Karpas-422 (cell line): ENCODE results near the gene TMEM87B. TPM values are rescaled to one million over a fixed set of nuclear protein-coding genes. Genes with fewer than 3 reads are reported as not detected.

ENCODE experiments used
- DNase-seq: peaks from one replicate; pipeline ENCODE4 v3.0.0-alpha.2; 2015
- H2AFZ ChIP-seq: fragments of 200-600 bp; sonication (generic); 2 replicates; pipeline ENCODE4 v1.6.1; 2014; ENCODE audit warnings: antibody characterized with exemption, low read length, mixed read lengths
- H3K27ac ChIP-seq: fragments of 200-600 bp; sonication (generic); 2 replicates; pipeline ENCODE4 v1.5.1; 2014; ENCODE audit warnings: mild to moderate bottlenecking, low read length, moderate library complexity
- H3K27me3 ChIP-seq: fragments of 200-600 bp; sonication (generic); 2 replicates; pipeline ENCODE4 v1.6.1; 2014; ENCODE audit warnings: low read length, mixed read lengths
- H3K36me3 ChIP-seq: fragments of 200-600 bp; sonication (generic); 2 replicates; pipeline ENCODE4 v1.6.1; 2014; ENCODE audit warnings: low read length, mixed read lengths; ENCODE audit not compliant: insufficient read depth
- H3K4me1 ChIP-seq: fragments of 200-600 bp; sonication (generic); 2 replicates; pipeline ENCODE4 v1.6.1; 2014; ENCODE audit warnings: mild to moderate bottlenecking, low read length, mixed read lengths
- H3K4me2 ChIP-seq: fragments of 200-600 bp; sonication (generic); 2 replicates; pipeline ENCODE4 v1.6.1; 2014; ENCODE audit warnings: low read length, low read depth, mild to moderate bottlenecking; ENCODE audit not compliant: poor library complexity, severe bottlenecking
- H3K4me3 ChIP-seq: fragments of 200-600 bp; sonication (generic); 2 replicates; pipeline ENCODE4 v1.5.1; 2014; ENCODE audit warnings: mild to moderate bottlenecking, antibody characterized with exemption, low read length, mixed read lengths
- H3K79me2 ChIP-seq: fragments of 200-600 bp; sonication (generic); 2 replicates; pipeline ENCODE4 v1.6.1; 2014; ENCODE audit warnings: mild to moderate bottlenecking, low read length, mixed read lengths
- H3K9ac ChIP-seq: fragments of 200-600 bp; sonication (generic); 2 replicates; pipeline ENCODE4 v1.6.0; 2014; ENCODE audit warnings: low read length
- H3K9me2 ChIP-seq: fragments of 200-600 bp; sonication (generic), shearing (Covaris generic); replicated peaks from 2 replicates; pipeline ENCODE4 v1.6.0; 2014; ENCODE audit warnings: mild to moderate bottlenecking, low read length, moderate library complexity; ENCODE audit not compliant: insufficient read depth
- H3K9me3 ChIP-seq: fragments of 300-700, 200-600 bp; sonication (generic); 2 replicates; pipeline ENCODE4 v1.6.1; 2014; ENCODE audit warnings: low read length, mixed read lengths
- H4K20me1 ChIP-seq: fragments of 200-600 bp; sonication (generic); 2 replicates; pipeline ENCODE4 v1.6.1; 2014; ENCODE audit warnings: mild to moderate bottlenecking, antibody characterized with exemption, low read length, low read depth; ENCODE audit not compliant: insufficient read depth
- total RNA-seq: library from RNA; depleted of rRNA; stranded (reverse); fragments of >200 nt; shearing (Covaris generic); gene quantifications from 2 replicates; pipeline ENCODE4 v1.2.3, GENCODE V29; 2014; ENCODE audit warnings: low replicate concordance

The TMEM87B gene
- total RNA-seq, 1 experiment from 2014 or later, result 25.5 TPM

GRCh38 chr2:112048887-112049286 is 6.2 kb upstream of the TMEM87B start:
- H4K20me1 ChIP-seq, result no peaks in the 10 kb centered on the region

GRCh38 chr2:112050316-112050715 is 4.8 kb upstream of the TMEM87B start:
- H3K4me2 ChIP-seq, result no peak overlapping the region
- no peaks in the 10 kb centered on the region for H3K9me2 ChIP-seq
- H3K79me2 ChIP-seq, result no peaks in the 10 kb centered on the region; the same call in 1 of the 2 replicates
- H3K9ac ChIP-seq, result no peak overlapping the region
- peaks cover 9% of the 10 kb centered on the region for H3K4me1 ChIP-seq
- no peak for DNase-seq
- H3K27ac ChIP-seq, result no peak overlapping the region
- no peaks in the 10 kb centered on the region for H3K36me3 ChIP-seq
- H3K4me3 ChIP-seq, result no peak overlapping the region
- H4K20me1 ChIP-seq, result no peaks in the 10 kb centered on the region
- H3K27me3 ChIP-seq, result no peaks in the 10 kb centered on the region
- no peaks in the 10 kb centered on the region for H3K9me3 ChIP-seq
- H2AFZ ChIP-seq, result no peak overlapping the region

More at GRCh38 chr2:112048887-112049286, 6.2 kb upstream of the TMEM87B start:
- H3K27me3 ChIP-seq, result no peaks in the 10 kb centered on the region
- no peaks in the 10 kb centered on the region for H3K9me3 ChIP-seq
- no peak overlapping the region for H3K4me2 ChIP-seq
- H3K9ac ChIP-seq, result no peak overlapping the region
- no peak overlapping the region for H2AFZ ChIP-seq
- no peaks in the 10 kb centered on the region for H3K79me2 ChIP-seq
- no peaks in the 10 kb centered on the region for H3K36me3 ChIP-seq
- H3K27ac ChIP-seq, result no peak overlapping the region
- H3K9me2 ChIP-seq, result no peaks in the 10 kb centered on the region
- peak; percentile 79 for DNase-seq
- H3K4me3 ChIP-seq, result no peak overlapping the region
- peaks cover 7% of the 10 kb centered on the region for H3K4me1 ChIP-seq

- Histone ChIP-seq H3K36me3 (no peaks in the 10 kb centered on the region), H4K20me1 (no peaks in the 10 kb centered on the region), H2AFZ (peak overlapping the region; percentile 95), H3K79me2 (peaks cover 37% of the 10 kb centered on the region), H3K9me3 (no peaks in the 10 kb centered on the region), H3K4me2 (peak overlapping the region; percentile 75), H3K4me3 (peak overlapping the region; percentile 70), H3K27ac (peak overlapping the region; percentile 28; the same call in 1 of the 2 replicates), H3K9me2 (no peaks in the 10 kb centered on the region), H3K27me3 (no peaks in the 10 kb centered on the region), H3K4me1 (peaks cover 37% of the 10 kb centered on the region), H3K9ac (peak overlapping the region; percentile 63)
- DNase-seq, result peak; percentile 98
Observed at GRCh38 chr2:112053917-112054846, 887 bp upstream of the TMEM87B start.

DNA sequence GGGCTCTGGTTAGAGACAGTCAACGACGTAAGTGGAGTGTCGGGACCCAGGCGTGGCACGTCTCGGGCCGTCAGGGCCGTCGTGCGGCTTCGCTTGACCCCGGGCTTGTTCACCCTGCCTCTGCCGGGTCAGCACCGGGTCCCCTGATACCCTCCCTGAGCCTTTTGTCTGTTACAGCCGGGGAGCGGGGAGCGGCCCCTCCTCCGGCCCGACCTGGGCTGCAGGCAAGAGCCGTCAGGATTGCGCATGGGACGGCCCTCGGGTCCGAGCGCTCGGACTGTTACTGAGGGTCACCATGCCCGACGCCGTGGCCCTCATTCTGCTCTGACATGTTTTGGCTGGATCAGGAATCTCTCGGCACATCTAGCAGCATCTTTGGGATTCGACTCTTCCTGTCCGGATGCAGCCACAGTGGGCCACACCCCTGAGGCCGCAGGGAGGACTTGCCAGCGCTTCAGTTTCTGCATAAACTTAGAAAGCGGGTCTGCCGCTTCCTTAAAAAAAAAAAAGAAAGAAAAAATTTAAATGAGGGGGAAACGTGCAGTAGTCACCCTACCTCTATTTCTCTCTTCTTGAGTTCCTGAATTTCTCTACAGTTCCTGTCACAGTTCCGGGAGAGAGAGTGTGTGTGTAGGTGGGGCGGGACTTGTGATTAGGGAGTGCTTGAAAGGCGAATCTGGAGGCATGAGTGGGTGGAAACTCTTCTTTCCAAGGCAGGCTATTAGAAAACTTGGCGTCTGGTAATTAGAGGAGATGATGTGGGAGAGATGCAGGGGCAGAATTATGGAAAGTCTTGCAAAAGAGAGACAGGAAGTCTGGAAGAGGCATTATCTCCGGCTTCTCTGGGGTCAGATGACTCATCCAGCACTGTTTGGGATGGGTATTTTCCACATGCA is 909 bp downstream of the TMEM87B start:
- H3K4me2 ChIP-seq, result peak overlapping the region; percentile 81
- H4K20me1 ChIP-seq, result no peaks in the 10 kb centered on the region
- H3K9me3 ChIP-seq, result no peaks in the 10 kb centered on the region
- peaks cover 48% of the 10 kb centered on the region for H3K79me2 ChIP-seq
- peaks cover 45% of the 10 kb centered on the region for H3K4me1 ChIP-seq
- H3K9ac ChIP-seq, result peak overlapping the region; percentile 96
- H3K9me2 ChIP-seq, result no peaks in the 10 kb centered on the region
- peaks cover 7% of the 10 kb centered on the region for H3K36me3 ChIP-seq
- no peaks in the 10 kb centered on the region for H3K27me3 ChIP-seq
- H2AFZ ChIP-seq, result peak overlapping the region; percentile 85
- DNase-seq, result peak; percentile 75
- peak overlapping the region; percentile 100 for H3K4me3 ChIP-seq
- peak overlapping the region; percentile 75 for H3K27ac ChIP-seq

DNA sequence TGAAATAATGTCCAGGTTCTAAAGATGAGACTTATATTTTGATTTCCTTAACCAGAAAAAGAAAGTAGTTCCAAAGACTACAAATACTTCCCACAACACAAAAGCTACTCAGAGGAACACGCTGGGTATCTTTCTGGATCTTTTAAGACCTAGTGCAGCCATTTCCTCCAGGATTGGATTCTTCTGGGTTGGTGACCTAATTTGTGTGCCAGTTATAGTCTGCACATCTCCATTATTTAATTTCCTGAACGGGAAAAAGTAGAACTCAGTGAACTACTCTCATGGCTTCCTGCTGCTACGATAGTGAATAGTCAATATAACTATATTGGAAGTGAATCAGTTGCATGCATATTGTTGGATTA is 1.5 kb downstream of the TMEM87B start:
- Histone ChIP-seq H3K27ac (peak overlapping the region; percentile 75), H3K4me3 (peak overlapping the region; percentile 100), H3K36me3 (peaks cover 13% of the 10 kb centered on the region), H3K27me3 (no peaks in the 10 kb centered on the region), H4K20me1 (no peaks in the 10 kb centered on the region), H2AFZ (peak overlapping the region; percentile 85; the same call in 1 of the 2 replicates), H3K4me1 (peaks cover 45% of the 10 kb centered on the region), H3K4me2 (peak overlapping the region; percentile 81), H3K9ac (peak overlapping the region; percentile 96), H3K9me3 (no peaks in the 10 kb centered on the region), H3K79me2 (peaks cover 54% of the 10 kb centered on the region), H3K9me2 (no peaks in the 10 kb centered on the region)
- no peak for DNase-seq

DNA sequence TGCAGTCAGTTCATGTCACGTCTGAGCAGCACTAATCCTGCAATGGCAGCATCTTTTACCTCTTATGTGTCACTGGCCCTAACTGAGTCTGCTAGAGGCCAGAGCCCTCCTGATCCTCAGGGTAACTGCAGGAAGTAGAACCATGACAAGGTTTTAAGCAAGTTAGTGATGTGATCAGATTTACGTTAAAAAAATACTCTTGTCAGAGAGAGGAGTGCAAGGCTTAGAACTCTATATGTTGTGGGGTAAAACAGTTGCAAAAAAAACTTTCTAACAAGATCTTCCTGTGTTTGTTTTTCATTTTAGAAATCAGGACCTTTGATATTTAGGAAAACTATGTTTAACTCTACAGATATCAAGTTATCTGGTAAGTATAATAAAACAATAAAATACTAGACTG is 4.6 kb downstream of the TMEM87B start:
- Histone ChIP-seq H3K27ac (peak overlapping the region; percentile 76), H3K9me3 (no peaks in the 10 kb centered on the region), H4K20me1 (no peaks in the 10 kb centered on the region), H3K4me1 (peaks cover 36% of the 10 kb centered on the region), H3K36me3 (peaks cover 36% of the 10 kb centered on the region), H3K9ac (peak overlapping the region; percentile 45), H3K4me3 (peak overlapping the region; percentile 35), H3K27me3 (no peaks in the 10 kb centered on the region), H3K79me2 (peaks cover 82% of the 10 kb centered on the region), H3K4me2 (peak overlapping the region; percentile 65), H3K9me2 (no peaks in the 10 kb centered on the region), H2AFZ (no peak overlapping the region)
- no peak for DNase-seq

GRCh38 chr2:112061299-112061698 is 6.2 kb downstream of the TMEM87B start:
- Histone ChIP-seq H3K4me3 (no peak overlapping the region), H3K9me2 (no peaks in the 10 kb centered on the region), H3K79me2 (peaks cover 81% of the 10 kb centered on the region), H3K9me3 (no peaks in the 10 kb centered on the region), H4K20me1 (no peaks in the 10 kb centered on the region), H2AFZ (no peak overlapping the region), H3K9ac (no peak overlapping the region), H3K4me1 (peaks cover 36% of the 10 kb centered on the region), H3K36me3 (peaks cover 44% of the 10 kb centered on the region), H3K27ac (no peak overlapping the region), H3K4me2 (no peak overlapping the region), H3K27me3 (no peaks in the 10 kb centered on the region)
- no peak for DNase-seq

DNA sequence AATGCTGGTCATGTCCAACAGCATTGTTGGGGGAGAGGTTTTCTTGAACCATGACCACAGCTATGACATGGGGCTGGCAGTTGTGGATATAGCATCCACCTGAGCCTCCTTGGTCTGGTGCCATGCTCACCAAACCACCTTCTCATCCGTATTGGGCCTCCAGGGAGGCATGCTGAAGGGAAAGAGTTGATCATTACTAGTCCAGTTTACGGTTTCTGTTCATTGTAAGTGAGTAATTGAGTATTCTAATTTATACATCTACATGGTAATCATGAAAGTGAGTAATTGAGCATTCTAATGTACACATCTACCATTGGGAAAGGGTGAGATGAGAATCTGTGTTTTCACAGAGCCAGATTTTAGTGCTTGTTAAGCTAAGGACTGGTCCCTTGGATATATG is 6.8 kb downstream of the TMEM87B start:
- Histone ChIP-seq H3K9me3 (no peaks in the 10 kb centered on the region), H3K27me3 (no peaks in the 10 kb centered on the region), H3K9ac (no peak overlapping the region), H3K36me3 (peaks cover 49% of the 10 kb centered on the region), H2AFZ (no peak overlapping the region), H3K9me2 (no peaks in the 10 kb centered on the region), H3K4me1 (peaks cover 30% of the 10 kb centered on the region), H3K4me3 (no peak overlapping the region), H3K79me2 (peaks cover 78% of the 10 kb centered on the region), H3K4me2 (no peak overlapping the region), H3K27ac (no peak overlapping the region), H4K20me1 (no peaks in the 10 kb centered on the region)
- DNase-seq, result no peak
